Left cardiac atrium (tissue), 4 donors: ENCODE measurements around the gene NSUN6. TPM values are rescaled to one million over a fixed set of nuclear protein-coding genes. Genes with fewer than 3 reads are reported as not detected.
"Not testable (repeated sequence)": the region's sequence is repeated elsewhere in the genome, so short reads cannot be mapped to it uniquely, and the experiment has no call there.

ENCODE experiments used
- ATAC-seq, 2 donors: fragments of 200-7000 bp; cut with Tn5 transposase; one replicate each; pipeline ENCODE4 v1.9.1; 2020; ENCODE audit warnings: mild to moderate bottlenecking in 2 of 2, moderate library complexity in 2 of 2
- DNase-seq: peaks from one replicate; pipeline ENCODE4 v3.0.0-alpha.2; 2020
- intact Hi-C, 2 donors: fragments of 100-400 bp; cut with DNase I; formaldehyde crosslinking; loops; one replicate each; pipeline versions ENCODE4 v1.14.1 to v1.15.1; 2022 to 2023
- total RNA-seq, 2 donors: library from RNA; stranded (reverse); fragmentation: NEBNext Ultra II Directional; extraction: Animal tissue kit (Norgen Biotek cat#: 25700); gene quantifications; one replicate each; pipeline ENCODE4 v1.2.1, GENCODE V29; 2021
- donor health status: DM: no; HTN: yes; CAD: no.
- donor health status: DM: no; HTN: yes; CAD: no; lungs with severe emphysema.
- donor health status: DM: yes; HTN: yes; CAD: no.
- donor health status: Dilated cardiomyopathy.

The NSUN6 gene
- total RNA-seq, 2 donors from 2014 or later, result 7.7 to 8.5 TPM

GRCh38 chr10:18620856-18621255 lies 30.5 kb downstream of the NSUN6 start:
- ATAC-seq (no peak), DNase-seq (no peak)
- intact Hi-C loops, result no loop called here

- intact Hi-C loops, result no loop called here
- DNase-seq (no peak), ATAC-seq (peak; percentile 82)
These were observed 32.4 kb downstream of the NSUN6 start for GRCh38 chr10:18619016-18619415.

GRCh38 chr10:18616337-18616736 lies 35.0 kb downstream of the NSUN6 start:
- ATAC-seq (no peak), DNase-seq (no peak)
- intact Hi-C loops, result no loop called here

GRCh38 chr10:18615618-18616017 lies 35.8 kb downstream of the NSUN6 start:
- intact Hi-C loops, result no loop called here
- ATAC-seq (no peak), DNase-seq (no peak)

GRCh38 chr10:18611168-18611567 lies 40.2 kb downstream of the NSUN6 start:
- intact Hi-C loops, result no loop called here
- DNase-seq (no peak), ATAC-seq (no peak)

GRCh38 chr10:18610517-18610916 lies 40.9 kb downstream of the NSUN6 start:
- DNase-seq, result peak; percentile 41
- peak; percentile 44 to 91 for ATAC-seq
- intact Hi-C loops, result no loop called here

GRCh38 chr10:18608596-18608995 lies 42.8 kb downstream of the NSUN6 start:
- ATAC-seq, result no peak
- DNase-seq, result no peak
- intact Hi-C loops, result no loop called here

- intact Hi-C loops, result no loop called here
- peak; percentile 45 for DNase-seq
- ATAC-seq, result peak in 1 of 2 donors; percentile 60
These were observed 43.6 kb downstream of the NSUN6 start for GRCh38 chr10:18607503-18608378.

GRCh38 chr10:18606051-18606695 lies 45.2 kb downstream of the NSUN6 start:
- intact Hi-C loops, result no loop called here
- ATAC-seq (no peak), DNase-seq (no peak)

- no peak for ATAC-seq
- intact Hi-C loops, result no loop called here
- DNase-seq, result no peak
These were observed 50.1 kb downstream of the NSUN6 start for GRCh38 chr10:18601321-18601720.

- DNase-seq, result no peak
- intact Hi-C loops, result no loop called here
- no peak for ATAC-seq
These were observed 52.0 kb downstream of the NSUN6 start for GRCh38 chr10:18599392-18599791.

- DNase-seq (no peak), ATAC-seq (no peak)
- intact Hi-C loops, result no loop called here
These were observed 56.7 kb downstream of the NSUN6 start for GRCh38 chr10:18594574-18595156.

GRCh38 chr10:18591141-18591540 lies 60.2 kb downstream of the NSUN6 start:
- intact Hi-C loops, ATAC-seq, DNase-seq: not testable (repeated sequence)

GRCh38 chr10:18586637-18587036 lies 64.8 kb downstream of the NSUN6 start:
- ATAC-seq, intact Hi-C loops: not testable (repeated sequence)

GRCh38 chr10:18583575-18584270 lies 67.7 kb downstream of the NSUN6 start:
- DNase-seq (no peak), ATAC-seq (no peak)
- intact Hi-C loops, result no loop called here

More at GRCh38 chr10:18586637-18587036, 64.8 kb downstream of the NSUN6 start:
- DNase-seq, result not testable (repeated sequence)

- intact Hi-C loops, result no loop called here
- no peak for DNase-seq
- ATAC-seq, result no peak
These were observed 68.6 kb downstream of the NSUN6 start for GRCh38 chr10:18582803-18583202.

- ATAC-seq (no peak), DNase-seq (no peak)
- intact Hi-C loops, result no loop called here
These were observed 73.3 kb downstream of the NSUN6 start for GRCh38 chr10:18577823-18578685.

GRCh38 chr10:18576586-18576985 lies 74.8 kb downstream of the NSUN6 start:
- intact Hi-C loops, result no loop called here
- DNase-seq, result no peak
- no peak for ATAC-seq
